Stomach (tissue), 9 donors: ENCODE data around the gene NFXL1. TPM values are rescaled to one million over a fixed set of nuclear protein-coding genes. Genes with fewer than 3 reads are reported as not detected.

Experiments used
- DNase-seq, 2 donors: peaks; one replicate each; pipeline versions ENCODE4 v3.0.0 to v3.0.0-alpha.2; 2013 to 2019
- H3K27ac ChIP-seq, 5 donors: fragments of 200-600 bp in 4 of 5; sonication (generic) in 4 of 5; one replicate each; pipeline ENCODE4 v1.5.1; 2013 to 2019; ENCODE audit warnings: mild to moderate bottlenecking in 1 of 5, moderate library complexity in 1 of 5
- H3K27me3 ChIP-seq, 3 donors: fragments of 200-600 bp; sonication (generic); one replicate each; pipeline ENCODE4 v1.5.1; 2017 to 2019; ENCODE audit warnings: mixed run types in 1 of 3
- H3K36me3 ChIP-seq, 4 donors: fragments of 200-600 bp; sonication (generic); 1 replicate in 3 of 4; 2 replicates in 1 of 4; pipeline ENCODE4 v1.5.1; 2016 to 2019
- H3K4me1 ChIP-seq, 4 donors: fragments of 200-600 bp; sonication (generic); one replicate each; pipeline ENCODE4 v1.5.1; 2016 to 2019
- H3K4me3 ChIP-seq, 4 donors: fragments of 200-600 bp; sonication (generic) in 3 of 4; one replicate each; pipeline ENCODE4 v1.5.1; 2016 to 2019; ENCODE audit warnings: mild to moderate bottlenecking in 1 of 4
- H3K9me3 ChIP-seq, 4 donors: fragments of 200-600 bp; sonication (generic); one replicate each; pipeline ENCODE4 v1.5.1; 2016 to 2019
- CTCF ChIP-seq, 7 experiments: fragments of 450-650 bp in 4 of 7; fragments of 200-600 bp in 3 of 7; sonication (generic) in 3 of 7; IDR thresholded peaks; one replicate each; pipeline ENCODE4 v1.5.1; 2016 to 2019; ENCODE audit warnings: antibody characterized with exemption in 7 of 7, control low read depth in 2 of 7, mild to moderate bottlenecking in 1 of 7
- EP300 ChIP-seq: sonication (generic); formaldehyde crosslinking; IDR thresholded peaks from one replicate; pipeline ENCODE4 v1.6.1; 2017; ENCODE audit warnings: antibody characterized with exemption
- POLR2A ChIP-seq, 4 donors: fragments of 450-650 bp; IDR thresholded peaks; one replicate each; pipeline ENCODE4 v1.6.1; 2016; ENCODE audit warnings: antibody characterized with exemption in 4 of 4, control low read depth in 2 of 4, mild to moderate bottlenecking in 1 of 4, moderate library complexity in 1 of 4
- POLR2AphosphoS5 ChIP-seq, 3 donors: sonication (generic); formaldehyde crosslinking; IDR thresholded peaks; one replicate each; pipeline ENCODE4 v1.6.1; 2016; ENCODE audit warnings: antibody characterized with exemption in 3 of 3
- WGBS, 5 donors: extraction: QIAGEN DNeasy Blood & Tissue Kit in 3 of 5; methylation state at CpG; one replicate each; pipeline versions ENCODE4 v1.1.5 to v1.1.7; 2013 to 2018; 5-methylcytosine and 5-hydroxymethylcytosine counted together
- intact Hi-C: fragments of 100-400 bp; cut with DNase I; formaldehyde crosslinking; loops from one replicate; pipeline ENCODE4 v1.15.1; 2023; ENCODE audit warnings: low total_unique reads
- polyA plus RNA-seq, 3 donors: library from polyadenylated mRNA; stranded (reverse); fragments of 200-250 nt; gene quantifications; one replicate each; pipeline ENCODE4 v1.2.3, GENCODE V29; 2013
- total RNA-seq, 5 donors: library from RNA; depleted of rRNA; stranded (reverse); fragments of >200 nt; gene quantifications; one replicate each; pipeline versions ENCODE4 v1.1.0 to v1.2.3, GENCODE V29; 2014 to 2016
- donor health status: healthy with polysubstance abuse.
- donor health status: Bipolar disorder and iron deficiency.
- donor health status: healthy.

Gene NFXL1
- total and polyA plus RNA-seq, 8 donors: 3.2 to 23.7 (median 13.7) TPM

- Histone ChIP-seq H3K4me3 (peak overlapping the region in 1 of 4 donors; percentile 89), H3K4me1 (peaks cover 0 to 33% (median 25%) of the 10 kb centered on the region in 4 donors), H3K27me3 (no peaks in the 10 kb centered on the region), H3K36me3 (peaks cover 0 to 4% (median 2%) of the 10 kb centered on the region in 4 donors), H3K9me3 (peaks cover 0 to 3% (median 0%) of the 10 kb centered on the region in 4 donors), H3K27ac (no peak overlapping the region)
- peak in 1 of 2 donors; percentile 3 for DNase-seq
- intact Hi-C loops: no loop called here
- no peak for TF ChIP-seq CTCF (IDR thresholded peaks at IDR 0.05)
- no peak for TF ChIP-seq POLR2AphosphoS5 (IDR thresholded peaks at IDR 0.05)
- no peak for TF ChIP-seq POLR2A (IDR thresholded peaks at IDR 0.05)
- no peak for TF ChIP-seq EP300
- WGBS, 5 donors: 30 to 46% (median 40%) methylated on average over 3 of the region's 3 CpGs
These were observed 995 bp upstream of the NFXL1 start for GRCh38 chr4:47915378-47915777.

- TF ChIP-seq CTCF (IDR thresholded peaks at IDR 0.05): no peak
- no peak for TF ChIP-seq POLR2AphosphoS5 (IDR thresholded peaks at IDR 0.05)
- no peak for TF ChIP-seq EP300
- TF ChIP-seq POLR2A (IDR thresholded peaks at IDR 0.05): no peak
- H3K36me3 ChIP-seq: peaks cover 0 to 9% (median 7%) of the 10 kb centered on the region in 4 donors
- H3K4me3 ChIP-seq: peak overlapping the region; percentile 57 to 89 (median 78)
- H3K27me3 ChIP-seq: no peaks in the 10 kb centered on the region
- H3K9me3 ChIP-seq: peaks cover 0 to 3% (median 0%) of the 10 kb centered on the region in 4 donors
- peaks cover 0 to 33% (median 25%) of the 10 kb centered on the region in 4 donors for H3K4me1 ChIP-seq
- 0 to 7% (median 2%) methylated on average over 6 of the region's 6 CpGs for WGBS, 5 donors
- DNase-seq: no peak
- H3K27ac ChIP-seq: peak overlapping the region in 4 of 5 donors; percentile 50 to 90 (median 86)
- intact Hi-C loops: no loop called here
These were observed 499 bp upstream of the NFXL1 start for GRCh38 chr4:47914926-47915237.

- Histone ChIP-seq H3K4me3 (peak overlapping the region; percentile 57 to 89 (median 78)), H3K27ac (peak overlapping the region; percentile 75 to 90 (median 87)), H3K36me3 (peaks cover 0 to 20% (median 17%) of the 10 kb centered on the region in 4 donors), H3K9me3 (peaks cover 0 to 3% (median 0%) of the 10 kb centered on the region in 4 donors), H3K4me1 (peaks cover 0 to 33% (median 25%) of the 10 kb centered on the region in 4 donors), H3K27me3 (no peaks in the 10 kb centered on the region)
- peak; percentile 42 to 78 for DNase-seq
- WGBS, 5 donors: 0 to 1% (median 0%) methylated on average over 10 to 29 of the region's 29 CpGs
- intact Hi-C loops: no loop called here
- TF ChIP-seq CTCF (IDR thresholded peaks at IDR 0.05) (no peak), EP300 (no peak), POLR2AphosphoS5 (IDR thresholded peaks at IDR 0.05) (no peak), POLR2A (IDR thresholded peaks at IDR 0.05) (no peak)
These were observed 543 bp downstream of the NFXL1 start for GRCh38 chr4:47913861-47914219.

- intact Hi-C loops: no loop called here
- DNase-seq: peak in 1 of 2 donors; percentile 51
- Histone ChIP-seq H3K27ac (peak overlapping the region in 4 of 5 donors; percentile 75 to 90 (median 86)), H3K4me1 (peaks cover 0 to 33% (median 25%) of the 10 kb centered on the region in 4 donors), H3K36me3 (peaks cover 0 to 25% (median 23%) of the 10 kb centered on the region in 4 donors), H3K27me3 (no peaks in the 10 kb centered on the region), H3K4me3 (peak overlapping the region; percentile 57 to 89 (median 78)), H3K9me3 (peaks cover 0 to 1% (median 0%) of the 10 kb centered on the region in 4 donors)
- TF ChIP-seq POLR2AphosphoS5 (IDR thresholded peaks at IDR 0.05) (no peak), EP300 (no peak), POLR2A (IDR thresholded peaks at IDR 0.05) (no peak), CTCF (IDR thresholded peaks at IDR 0.05) (no peak)
- WGBS, 5 donors: 7 to 15% (median 9%) methylated on average over 4 of the region's 4 CpGs
These were observed 1.1 kb downstream of the NFXL1 start for GRCh38 chr4:47913330-47913729.
